ENCODE results near the gene PPM1J. TPM values are rescaled to one million over a fixed set of nuclear protein-coding genes. Genes with fewer than 3 reads are reported as not detected.
A peak's percentile ranks its signal among the peaks of the same experiment; 100 is the strongest.

Gene PPM1J
- total RNA-seq, 1 experiment from 2014 or later = 19.3 TPM

DNA sequence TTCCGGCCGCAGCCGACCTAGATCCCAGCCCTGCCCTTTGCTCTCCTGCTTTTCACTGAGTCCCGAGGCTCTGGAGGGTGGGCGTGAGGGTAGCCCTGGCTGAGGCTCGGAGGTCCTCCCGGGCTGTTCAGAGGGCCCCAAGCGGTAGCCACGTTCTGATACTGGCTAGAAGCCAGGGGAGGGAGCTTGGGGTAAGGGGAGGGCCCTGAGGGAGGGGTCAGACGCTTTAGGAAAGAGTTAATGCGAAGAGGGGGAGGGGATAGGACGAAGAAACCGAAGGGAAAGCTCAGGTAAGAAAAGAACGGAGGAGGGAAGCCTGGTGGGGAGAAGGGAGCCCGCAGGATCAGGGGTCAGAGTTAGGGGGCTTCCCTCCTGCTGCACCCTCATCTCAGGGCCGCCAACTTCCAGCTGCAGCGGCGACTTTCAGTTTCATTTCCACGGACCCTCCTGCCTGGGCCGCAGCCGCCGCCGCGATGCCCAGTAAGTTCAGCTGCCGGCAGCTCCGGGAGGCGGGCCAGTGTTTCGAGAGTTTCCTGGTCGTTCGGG, 40.6 kb downstream of the PPM1J start, which contains the start of gene MOV10 (continued):
- TF ChIP-seq FOXP4 (CRISPR knock-in tag; IDR thresholded peaks at IDR 0.05) = no peak
- no peak for TF ChIP-seq E2F1 (CRISPR knock-in tag; IDR thresholded peaks at IDR 0.05)
- no peak for TF ChIP-seq RORB (CRISPR knock-in tag; IDR thresholded peaks at IDR 0.05)
- no peak for TF ChIP-seq IRF2 (CRISPR knock-in tag; IDR thresholded peaks at IDR 0.05; ENCODE audit: borderline replicate concordance, low read depth)
- 0 out of 2 replicates have a peak, but pooled peaks have one; percentile 25 for TF ChIP-seq TEAD1 (CRISPR knock-in tag; IDR thresholded peaks at IDR 0.05)
- no peak; the same call in 1 of the 2 replicates for TF ChIP-seq EMX1 (CRISPR knock-in tag; IDR thresholded peaks at IDR 0.05)
- TF ChIP-seq PRRX2 (CRISPR knock-in tag; IDR thresholded peaks at IDR 0.05) = peak; percentile 10; the same call in 1 of the 2 replicates
- TF ChIP-seq SMAD3 (CRISPR knock-in tag; IDR thresholded peaks at IDR 0.05; ENCODE audit: borderline replicate concordance) = no peak
- TF ChIP-seq, protein P1, sequence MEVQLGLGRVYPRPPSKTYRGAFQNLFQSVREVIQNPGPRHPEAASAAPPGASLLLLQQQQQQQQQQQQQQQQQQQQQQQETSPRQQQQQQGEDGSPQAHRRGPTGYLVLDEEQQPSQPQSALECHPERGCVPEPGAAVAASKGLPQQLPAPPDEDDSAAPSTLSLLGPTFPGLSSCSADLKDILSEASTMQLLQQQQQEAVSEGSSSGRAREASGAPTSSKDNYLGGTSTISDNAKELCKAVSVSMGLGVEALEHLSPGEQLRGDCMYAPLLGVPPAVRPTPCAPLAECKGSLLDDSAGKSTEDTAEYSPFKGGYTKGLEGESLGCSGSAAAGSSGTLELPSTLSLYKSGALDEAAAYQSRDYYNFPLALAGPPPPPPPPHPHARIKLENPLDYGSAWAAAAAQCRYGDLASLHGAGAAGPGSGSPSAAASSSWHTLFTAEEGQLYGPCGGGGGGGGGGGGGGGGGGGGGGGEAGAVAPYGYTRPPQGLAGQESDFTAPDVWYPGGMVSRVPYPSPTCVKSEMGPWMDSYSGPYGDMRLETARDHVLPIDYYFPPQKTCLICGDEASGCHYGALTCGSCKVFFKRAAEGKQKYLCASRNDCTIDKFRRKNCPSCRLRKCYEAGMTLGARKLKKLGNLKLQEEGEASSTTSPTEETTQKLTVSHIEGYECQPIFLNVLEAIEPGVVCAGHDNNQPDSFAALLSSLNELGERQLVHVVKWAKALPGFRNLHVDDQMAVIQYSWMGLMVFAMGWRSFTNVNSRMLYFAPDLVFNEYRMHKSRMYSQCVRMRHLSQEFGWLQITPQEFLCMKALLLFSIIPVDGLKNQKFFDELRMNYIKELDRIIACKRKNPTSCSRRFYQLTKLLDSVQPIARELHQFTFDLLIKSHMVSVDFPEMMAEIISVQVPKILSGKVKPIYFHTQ (CRISPR knock-in tag; IDR thresholded peaks at IDR 0.05) = 0 out of 2 replicates have a peak, but pooled peaks have one; percentile 6
- no peak for TF ChIP-seq JUN (CRISPR knock-in tag; IDR thresholded peaks at IDR 0.05)
- TF ChIP-seq NR3C1 (CRISPR knock-in tag; conservative IDR thresholded peaks at IDR 0.05; ENCODE audit: low read depth) = no peak
- TF ChIP-seq, protein P2, sequence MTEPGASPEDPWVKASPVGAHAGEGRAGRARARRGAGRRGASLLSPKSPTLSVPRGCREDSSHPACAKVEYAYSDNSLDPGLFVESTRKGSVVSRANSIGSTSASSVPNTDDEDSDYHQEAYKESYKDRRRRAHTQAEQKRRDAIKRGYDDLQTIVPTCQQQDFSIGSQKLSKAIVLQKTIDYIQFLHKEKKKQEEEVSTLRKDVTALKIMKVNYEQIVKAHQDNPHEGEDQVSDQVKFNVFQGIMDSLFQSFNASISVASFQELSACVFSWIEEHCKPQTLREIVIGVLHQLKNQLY (CRISPR knock-in tag; IDR thresholded peaks at IDR 0.05) = no peak
- TF ChIP-seq ETV6 (CRISPR knock-in tag; IDR thresholded peaks at IDR 0.05) = no peak
- no peak for TF ChIP-seq NR2C2 (CRISPR knock-in tag; IDR thresholded peaks at IDR 0.05)
- peak; percentile 57; the same call in 1 of the 2 replicates for TF ChIP-seq E2F4 (CRISPR knock-in tag; IDR thresholded peaks at IDR 0.05; ENCODE audit: borderline replicate concordance, low read depth)
- TF ChIP-seq SOX15 (CRISPR knock-in tag; IDR thresholded peaks at IDR 0.05) = no peak
- TF ChIP-seq TP53 (CRISPR knock-in tag; IDR thresholded peaks at IDR 0.05) = no peak
- TF ChIP-seq ZNF425 (CRISPR knock-in tag; conservative IDR thresholded peaks at IDR 0.05) = no peak
- no peak for TF ChIP-seq ZNF232 (CRISPR knock-in tag; IDR thresholded peaks at IDR 0.05)
- TF ChIP-seq FOXK1 (CRISPR knock-in tag; IDR thresholded peaks at IDR 0.05) = 0 out of 2 replicates have a peak, but pooled peaks have one; percentile 15
- TF ChIP-seq ZSCAN18 (CRISPR knock-in tag; IDR thresholded peaks at IDR 0.05) = no peak
- no peak for TF ChIP-seq ATF3 (CRISPR knock-in tag; conservative IDR thresholded peaks at IDR 0.05)
- TF ChIP-seq GTF2I (CRISPR knock-in tag; conservative IDR thresholded peaks at IDR 0.05) = no peak
- no peak for TF ChIP-seq CREM (CRISPR knock-in tag; IDR thresholded peaks at IDR 0.05)
- no peak for TF ChIP-seq ZBTB21 (CRISPR knock-in tag; IDR thresholded peaks at IDR 0.05; ENCODE audit: borderline replicate concordance)
- peak; percentile 38; the same call in 1 of the 2 replicates for TF ChIP-seq GABPB1 (CRISPR knock-in tag; IDR thresholded peaks at IDR 0.05)
- TF ChIP-seq OVOL2 (CRISPR knock-in tag; IDR thresholded peaks at IDR 0.05; ENCODE audit: borderline replicate concordance) = no peak
- TF ChIP-seq MYBL2 (CRISPR knock-in tag; IDR thresholded peaks at IDR 0.05) = peak; percentile 24; the same call in 1 of the 2 replicates
